Measurements from ENCODE around the gene GSTK1. TPM values are rescaled to one million over a fixed set of nuclear protein-coding genes. Genes with fewer than 3 reads are reported as not detected.

GSTK1 gene
- total and polyA plus RNA-seq, 2 of the 8 experiments (the other 6 are each of a cell fraction or from before 2014, with no cell fraction given) = 25.5 to 32.5 TPM

GRCh38 chr7:143288836-143289235, 25.6 kb downstream of the GSTK1 start:
- peaks cover 12 to 31% (median 22%) of the 10 kb centered on the region in 4 experiments for H3K36me3 ChIP-seq (ENCODE audit: control insufficient read depth in 2 of 4, insufficient read depth in 4 of 4, low read length in 3 of 4)
- TF ChIP-seq RAD21 (IDR thresholded peaks at IDR 0.05 in 1 of 2, conservative IDR thresholded peaks at IDR 0.05 in 1 of 2; ENCODE audit: low read depth in 2 of 2, low read length in 2 of 2) = no peak
- 0 out of 3 replicates have a peak, but pooled peaks of 1 of the 2 experiments have one; percentile 1 for TF ChIP-seq POLR2A (IDR thresholded peaks at IDR 0.05; ENCODE audit: control extremely low read depth in 1 of 2, low read depth in 2 of 2, low read length in 2 of 2)
- peak; percentile 23 for TF ChIP-seq ASH2L (IDR thresholded peaks at IDR 0.05; ENCODE audit: low read length)
- no peak for TF ChIP-seq MAFK (IDR thresholded peaks at IDR 0.05; ENCODE audit: low read depth, low read length)
- no peak overlapping the region for H4K5ac ChIP-seq (ENCODE audit: insufficient read length, low read depth, low read length)
- 0 out of 2 replicates have a peak overlapping the region, but pooled peaks have one; percentile 13 for H2BK12ac ChIP-seq (ENCODE audit: low read depth, low read length)
- H3K27me3 ChIP-seq (replicated peaks in 1 of 4; ENCODE audit: control insufficient read depth in 3 of 4, extremely low read depth in 1 of 4, insufficient read depth in 3 of 4, low read length in 3 of 4) = peaks cover 10 to 21% (median 20%) of the 10 kb centered on the region in 4 experiments
- FAIRE-seq = no peak
- no peak overlapping the region for H3K23ac ChIP-seq (ENCODE audit: insufficient read length)
- no peak overlapping the region for H4K8ac ChIP-seq (ENCODE audit: extremely low read depth, insufficient read depth, low read length)
- H3K79me2 ChIP-seq (ENCODE audit: control insufficient read depth in 1 of 2, insufficient read depth in 2 of 2, low read length in 2 of 2) = peaks cover 0 to 36% of the 10 kb centered on the region in 2 experiments; a peak in 3 of 4 replicates
- H3K4me1 ChIP-seq (replicated peaks in 1 of 4; ENCODE audit: control insufficient read depth in 3 of 4, insufficient read depth in 4 of 4, low read length in 3 of 4) = peaks cover 2 to 11% (median 7%) of the 10 kb centered on the region in 4 experiments
- 6% methylated on average over 11 of the region's 11 CpGs; no CpG with 5 or more reads in 1 of the 2 experiments for WGBS, 2 experiments (ENCODE audit: extremely low coverage in 1 of 2, insufficient coverage in 1 of 2, insufficient read length in 1 of 2, insufficient replicate concordance in 2 of 2, low coverage in 1 of 2, low lambda C conversion rate in 2 of 2, missing lambda C conversion rate in 1 of 2)
- H3K27ac ChIP-seq (ENCODE audit: low read depth, low read length) = peak overlapping the region; percentile 89
- peak overlapping the region; percentile 81 to 96 (median 90) for H3K4me3 ChIP-seq (ENCODE audit: extremely low read depth in 1 of 4, insufficient read depth in 2 of 4, low read depth in 3 of 4, low read length in 4 of 4)
- peak overlapping the region; percentile 5 for H3K56ac ChIP-seq (replicated peaks; ENCODE audit: insufficient read length, low read depth, low read length)
- H2AK5ac ChIP-seq (ENCODE audit: low read depth, low read length) = no peak overlapping the region
- no peak overlapping the region for H2BK15ac ChIP-seq (ENCODE audit: low read length)
- H2BK120ac ChIP-seq (replicated peaks; ENCODE audit: low read depth, low read length) = no peak overlapping the region
- peaks cover 3% of the 10 kb centered on the region for H3K79me1 ChIP-seq (ENCODE audit: low read depth, low read length)
- CTCF ChIA-PET (ENCODE audit: partially characterized antibody) = interaction anchor here (1.0 to 3.6 kb wide), 2 partner anchors 11 to 16 kb away, joined by 5 to 22 read pairs; no protein-coding TSS in a partner anchor
- peak overlapping the region; percentile 83 to 98 (median 96) for H3K9ac ChIP-seq (replicated peaks in 1 of 4; ENCODE audit: extremely low read depth in 1 of 4, low read depth in 3 of 4, low read length in 3 of 4)
- H3K9me3 ChIP-seq (ENCODE audit: insufficient read depth in 2 of 2, low read depth in 1 of 2, low read length in 1 of 2) = peaks cover 6 to 13% of the 10 kb centered on the region in 2 experiments
- DNase-seq (ENCODE audit: low read depth in 1 of 2, low spot score in 2 of 2) = no peak
- peaks cover 0 to 2% of the 10 kb centered on the region in 2 experiments for H4K20me1 ChIP-seq (replicated peaks in 1 of 2; ENCODE audit: control insufficient read depth in 1 of 2, insufficient read depth in 2 of 2, low read length in 2 of 2)
- peak overlapping the region; percentile 84 to 97 for H3K4me2 ChIP-seq (ENCODE audit: insufficient read depth in 1 of 2, low read depth in 2 of 2, low read length in 2 of 2)
- no peak overlapping the region; the same call in 1 of the 2 replicates for H3K18ac ChIP-seq (ENCODE audit: extremely low read depth, low read length)
- H2BK5ac ChIP-seq (ENCODE audit: low read depth, low read length) = 0 out of 2 replicates have a peak overlapping the region, but pooled peaks have one; percentile 71
- H3K14ac ChIP-seq (ENCODE audit: insufficient read length) = no peak overlapping the region
- peak overlapping the region; percentile 27 for H3K4ac ChIP-seq (replicated peaks; ENCODE audit: insufficient read length, low read depth, low read length)
- H3K23me2 ChIP-seq (ENCODE audit: low read depth, low read length) = peaks cover 8% of the 10 kb centered on the region
- no peak overlapping the region for H2AFZ ChIP-seq (ENCODE audit: low read length)
- no peak overlapping the region for H4K91ac ChIP-seq (replicated peaks; ENCODE audit: insufficient read length, low read length)
- H2BK20ac ChIP-seq (ENCODE audit: low read length) = no peak overlapping the region
- POLR2A ChIA-PET (ENCODE audit: partially characterized antibody) = interaction anchor here (0.8 to 2.5 kb wide), 6 partner anchors 8 to 84 kb away, joined by 3 to 6 read pairs (median 4); partner anchors contain the start of gene GSTK1
